D721Med (cell line): ENCODE measurements around the gene ATP2A2.
"Not testable (repeated sequence)": the region's sequence is repeated elsewhere in the genome, so short reads cannot be mapped to it uniquely, and the experiment has no call there.

ENCODE experiments used
- DNase-seq: peaks from one replicate; pipeline ENCODE4 v3.0.0; 2011; ENCODE audit warnings: low spot score; ENCODE audit not compliant: insufficient read length
- FAIRE-seq: peaks from 2 replicates; lab custom pipeline; 2011; peaks lifted over from hg19 to GRCh38; lab: Jason Lieb, UNC
- CTCF ChIP-seq: IDR thresholded peaks from 2 replicates; pipeline ENCODE4 v1.5.1; 2012; ENCODE audit warnings: mild to moderate bottlenecking, control low read depth; ENCODE audit not compliant: insufficient read depth; ENCODE audit errors: missing control alignments

The ATP2A2 gene

GRCh38 chr12:110249716-110250225 is 31.3 kb upstream of the ATP2A2 start:
- TF ChIP-seq CTCF, result no peak
- no peak for DNase-seq
- no peak for FAIRE-seq

- DNase-seq (no peak), FAIRE-seq (no peak)
- no peak for TF ChIP-seq CTCF
Measured at GRCh38 chr12:110251381-110251780, 29.7 kb upstream of the ATP2A2 start.

- TF ChIP-seq CTCF, result no peak
- DNase-seq, result no peak
- FAIRE-seq, result no peak
Measured at GRCh38 chr12:110252716-110253115, 28.3 kb upstream of the ATP2A2 start.

- DNase-seq (no peak), FAIRE-seq (no peak)
- TF ChIP-seq CTCF, result no peak
Measured at GRCh38 chr12:110253176-110253575, 27.9 kb upstream of the ATP2A2 start.

GRCh38 chr12:110254971-110255540 is 26.0 kb upstream of the ATP2A2 start:
- FAIRE-seq (no peak), DNase-seq (no peak)
- TF ChIP-seq CTCF, result no peak

GRCh38 chr12:110255890-110256456 is 25.1 kb upstream of the ATP2A2 start:
- not testable (repeated sequence) for DNase-seq, FAIRE-seq

- DNase-seq (no peak), FAIRE-seq (no peak)
- no peak for TF ChIP-seq CTCF
Measured at GRCh38 chr12:110256780-110257431, 24.1 kb upstream of the ATP2A2 start.
